GM19397 (cell line): ENCODE data around the gene GPR35.

Experiments
- ATAC-seq: cut with Tn5 transposase; IDR thresholded peaks from one replicate; pipeline ENCODE4 v1.9.1; 2021; ENCODE audit warnings: mild to moderate bottlenecking, moderate library complexity; ENCODE audit not compliant: unreplicated experiment

The GPR35 gene

GRCh38 chr2:240622531-240623235 lies 2.6 kb upstream of the GPR35 start:
- no peak for ATAC-seq

DNA sequence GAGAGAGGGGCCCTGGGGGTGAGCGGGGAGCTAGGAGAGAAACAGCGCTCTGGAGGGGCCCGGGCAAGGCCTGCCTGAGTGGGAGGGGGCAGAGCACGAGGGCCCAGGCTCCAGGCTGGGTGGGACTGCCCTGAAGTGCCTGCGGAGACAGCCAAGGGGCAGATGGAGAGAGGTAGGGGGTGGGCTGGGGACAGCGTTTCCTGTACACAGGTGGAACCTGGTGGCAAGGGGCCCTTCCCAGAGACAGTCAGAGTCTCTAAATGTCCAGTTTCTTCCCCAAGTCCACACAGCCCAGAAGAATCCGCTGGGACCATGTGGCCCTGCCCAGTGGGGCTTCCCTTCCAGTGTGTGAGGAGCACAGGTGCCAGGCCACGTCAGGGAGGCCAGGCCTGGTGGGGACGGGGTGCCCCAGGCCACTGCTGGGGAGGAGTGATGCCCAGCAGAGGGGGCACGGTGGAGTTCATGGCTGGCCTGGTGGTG lies 1.7 kb upstream of the GPR35 start:
- ATAC-seq, result no peak

GRCh38 chr2:240624011-240624949 lies 1.0 kb upstream of the GPR35 start:
- no peak for ATAC-seq

DNA sequence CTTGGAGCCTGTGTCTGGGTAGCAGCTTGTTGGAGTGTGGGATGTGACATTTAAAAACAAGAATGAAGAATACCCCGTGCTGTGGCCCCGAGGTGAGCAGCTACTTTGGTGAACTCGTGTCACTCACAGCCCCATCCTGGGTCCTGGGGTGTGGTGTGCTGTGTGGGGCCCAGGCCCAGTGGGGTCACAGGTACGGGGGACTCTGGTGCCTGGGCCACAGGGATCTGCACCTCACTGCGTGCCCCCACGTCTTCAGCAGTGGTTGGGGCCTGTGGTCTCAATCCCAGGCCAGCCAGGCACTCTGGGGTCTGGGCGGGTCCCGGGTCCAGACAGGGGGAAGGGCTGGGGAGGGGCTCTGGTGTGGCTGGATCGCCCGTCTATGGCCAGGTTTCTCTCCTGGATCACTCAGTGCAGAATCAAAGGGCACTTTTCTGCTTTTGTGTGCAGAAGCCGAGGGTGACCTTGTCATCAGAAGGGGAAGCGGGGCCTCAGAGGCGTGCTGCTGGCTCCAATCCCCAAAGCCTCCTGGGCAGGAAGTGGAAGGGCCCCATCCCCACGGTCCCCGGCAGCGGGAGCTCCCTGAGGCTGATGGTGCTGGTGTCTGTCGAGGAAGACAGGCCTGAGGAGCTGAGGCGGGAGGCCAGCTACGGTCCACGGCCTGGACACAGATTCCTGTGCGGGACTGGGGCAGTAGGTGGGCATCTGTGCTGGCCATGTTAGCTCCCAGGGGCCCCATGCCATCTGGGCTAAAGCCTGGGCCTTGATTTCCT lies 1.4 kb downstream of the GPR35 start:
- no peak for ATAC-seq

DNA sequence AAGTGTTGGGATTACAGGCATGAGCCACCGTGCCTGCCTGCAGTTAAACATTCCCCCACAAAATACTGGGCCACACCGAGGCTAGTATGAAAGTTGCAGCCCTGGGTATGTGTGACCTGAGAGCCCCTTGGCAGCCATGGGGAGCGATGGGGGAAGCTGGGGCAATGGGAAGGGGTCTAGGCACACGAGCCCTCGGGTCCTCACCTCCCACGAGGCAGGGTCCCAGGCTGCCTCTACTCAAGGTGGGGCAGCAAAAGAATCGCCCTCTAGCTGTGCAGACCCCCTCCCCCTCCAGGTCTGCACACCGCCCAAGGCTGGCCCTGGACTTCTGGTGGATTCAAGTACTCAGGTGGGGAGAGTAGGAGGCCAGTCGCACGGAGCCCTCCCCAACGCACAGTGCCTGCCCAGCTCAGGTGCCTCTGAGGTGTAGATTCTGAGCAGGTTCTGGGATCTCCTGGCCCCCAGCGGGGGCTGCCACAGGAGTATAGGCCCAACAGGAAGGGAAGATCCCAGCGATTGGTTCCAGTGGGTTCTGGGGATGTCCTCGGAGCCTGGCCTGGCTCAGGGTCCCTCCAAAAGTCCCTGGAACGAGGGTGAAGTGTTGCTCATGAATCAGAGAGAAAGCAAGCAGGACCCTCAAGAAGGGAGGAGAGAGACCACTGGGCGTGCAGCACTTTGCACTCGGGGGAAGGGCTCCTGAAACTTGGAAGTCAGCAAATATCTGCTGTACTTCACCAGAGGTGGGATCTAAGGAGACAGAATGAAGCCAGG lies 2.6 kb downstream of the GPR35 start:
- no peak for ATAC-seq

- no peak for ATAC-seq
Observed at GRCh38 chr2:240628507-240628807, 3.2 kb downstream of the GPR35 start.

DNA sequence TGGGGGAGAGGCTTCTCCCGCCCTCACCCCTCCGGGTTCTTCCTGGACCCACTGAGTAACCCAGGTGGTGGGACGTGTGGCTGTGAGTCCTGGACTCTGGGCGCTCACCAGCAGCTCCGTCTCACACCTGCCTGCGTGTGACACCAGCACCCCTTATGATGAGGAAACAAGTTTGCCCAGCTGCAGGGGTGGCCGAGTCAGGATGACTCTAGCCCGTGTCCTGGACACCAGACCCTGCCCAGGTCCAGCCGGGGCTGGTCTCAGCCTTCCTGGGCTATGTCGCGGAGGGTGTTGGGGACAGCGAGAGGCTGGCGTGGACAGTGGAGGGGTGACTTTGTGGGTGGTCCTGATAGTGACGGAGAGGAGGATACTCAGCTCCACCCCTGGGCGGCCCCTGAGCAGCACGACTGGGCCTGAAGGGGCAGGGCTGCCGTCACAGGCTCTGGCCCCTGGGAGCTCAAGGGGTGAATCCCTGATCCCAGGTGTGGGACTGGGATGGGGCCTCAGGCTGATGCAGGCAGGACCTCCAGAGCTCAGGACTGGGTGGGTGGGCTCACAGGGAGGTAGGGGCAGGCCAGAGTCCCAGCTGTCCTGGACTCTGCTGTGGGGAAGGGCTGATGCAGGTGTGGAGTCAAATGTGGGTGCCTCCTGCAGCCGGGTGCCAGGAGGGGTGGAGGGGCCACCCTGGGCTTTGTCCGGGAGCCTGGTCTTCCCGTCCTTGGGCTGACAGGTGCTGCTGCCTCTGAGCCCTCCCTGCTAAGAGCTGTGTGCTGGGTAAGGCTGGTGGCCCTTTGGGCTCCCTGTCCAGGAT lies 3.7 kb downstream of the GPR35 start:
- no peak for ATAC-seq

DNA sequence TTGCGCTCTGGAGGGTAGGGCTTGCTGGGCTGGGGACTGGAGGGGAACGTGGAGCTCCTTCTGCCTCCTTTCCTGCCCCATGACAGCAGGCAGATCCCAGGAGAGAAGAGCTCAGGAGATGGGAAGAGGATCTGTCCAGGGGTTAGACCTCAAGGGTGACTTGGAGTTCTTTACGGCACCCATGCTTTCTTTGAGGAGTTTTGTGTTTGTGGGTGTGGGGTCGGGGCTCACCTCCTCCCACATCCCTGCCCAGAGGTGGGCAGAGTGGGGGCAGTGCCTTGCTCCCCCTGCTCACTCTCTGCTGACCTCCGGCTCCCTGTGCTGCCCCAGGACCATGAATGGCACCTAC lies 4.3 kb downstream of the GPR35 start:
- ATAC-seq, result no peak

DNA sequence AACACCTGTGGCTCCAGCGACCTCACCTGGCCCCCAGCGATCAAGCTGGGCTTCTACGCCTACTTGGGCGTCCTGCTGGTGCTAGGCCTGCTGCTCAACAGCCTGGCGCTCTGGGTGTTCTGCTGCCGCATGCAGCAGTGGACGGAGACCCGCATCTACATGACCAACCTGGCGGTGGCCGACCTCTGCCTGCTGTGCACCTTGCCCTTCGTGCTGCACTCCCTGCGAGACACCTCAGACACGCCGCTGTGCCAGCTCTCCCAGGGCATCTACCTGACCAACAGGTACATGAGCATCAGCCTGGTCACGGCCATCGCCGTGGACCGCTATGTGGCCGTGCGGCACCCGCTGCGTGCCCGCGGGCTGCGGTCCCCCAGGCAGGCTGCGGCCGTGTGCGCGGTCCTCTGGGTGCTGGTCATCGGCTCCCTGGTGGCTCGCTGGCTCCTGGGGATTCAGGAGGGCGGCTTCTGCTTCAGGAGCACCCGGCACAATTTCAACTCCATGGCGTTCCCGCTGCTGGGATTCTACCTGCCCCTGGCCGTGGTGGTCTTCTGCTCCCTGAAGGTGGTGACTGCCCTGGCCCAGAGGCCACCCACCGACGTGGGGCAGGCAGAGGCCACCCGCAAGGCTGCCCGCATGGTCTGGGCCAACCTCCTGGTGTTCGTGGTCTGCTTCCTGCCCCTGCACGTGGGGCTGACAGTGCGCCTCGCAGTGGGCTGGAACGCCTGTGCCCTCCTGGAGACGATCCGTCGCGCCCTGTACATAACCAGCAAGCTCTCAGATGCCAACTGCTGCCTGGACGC lies 4.9 kb downstream of the GPR35 start:
- ATAC-seq, result no peak

GRCh38 chr2:240630771-240631547 lies 5.7 kb downstream of the GPR35 start:
- ATAC-seq, result no peak

GRCh38 chr2:240631548-240632305 lies 6.4 kb downstream of the GPR35 start:
- ATAC-seq, result no peak

DNA sequence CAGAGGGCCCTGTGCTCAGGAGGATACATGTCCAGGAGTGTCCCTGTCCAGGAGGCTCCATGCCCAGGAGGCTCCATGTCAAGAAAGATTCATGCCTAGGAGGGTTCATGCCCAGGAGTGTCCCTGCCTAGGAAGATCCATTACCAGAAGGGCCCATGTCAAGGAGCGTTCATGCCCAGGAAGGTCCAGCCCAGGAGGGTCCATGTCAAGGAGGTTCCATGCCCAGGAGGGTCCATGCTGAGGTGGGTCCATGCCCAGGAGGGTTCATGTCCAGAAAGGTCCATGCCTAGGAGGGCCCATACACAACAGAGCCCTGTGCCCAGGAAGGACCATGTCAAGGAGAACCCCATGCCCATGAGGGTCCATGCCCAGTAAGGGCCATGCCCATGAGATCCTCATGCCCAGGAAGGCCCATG lies 7.0 kb downstream of the GPR35 start:
- no peak for ATAC-seq

- ATAC-seq, result no peak
Observed at GRCh38 chr2:240635121-240635997, 10.1 kb downstream of the GPR35 start.

DNA sequence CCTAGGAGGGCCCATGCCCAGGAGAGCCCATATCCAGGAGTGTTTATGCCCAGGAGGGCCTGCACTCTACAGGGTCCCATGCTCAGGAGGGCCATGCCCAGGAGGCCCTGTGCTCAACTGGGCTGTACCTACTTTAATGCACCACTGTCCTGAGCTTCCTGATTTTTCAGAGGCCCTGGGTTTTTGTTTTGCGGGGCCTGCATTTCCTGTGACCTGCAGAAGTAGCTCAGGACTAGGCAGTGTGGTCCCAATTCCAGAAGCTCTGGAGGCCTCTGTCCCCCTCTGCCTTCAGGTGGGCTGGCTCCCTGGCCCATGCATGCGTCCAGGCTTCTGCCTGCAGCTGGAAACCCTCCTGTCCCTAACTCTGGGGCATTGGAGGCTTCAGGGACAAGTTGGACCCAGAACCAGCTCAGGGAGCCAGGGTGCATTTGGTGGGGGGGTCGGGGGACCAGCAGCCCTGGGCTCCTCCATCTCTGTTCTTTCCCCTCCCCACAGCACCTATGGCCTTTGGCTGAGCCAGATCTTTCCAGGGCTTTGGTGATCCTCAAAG lies 10.8 kb downstream of the GPR35 start:
- no peak for ATAC-seq

DNA sequence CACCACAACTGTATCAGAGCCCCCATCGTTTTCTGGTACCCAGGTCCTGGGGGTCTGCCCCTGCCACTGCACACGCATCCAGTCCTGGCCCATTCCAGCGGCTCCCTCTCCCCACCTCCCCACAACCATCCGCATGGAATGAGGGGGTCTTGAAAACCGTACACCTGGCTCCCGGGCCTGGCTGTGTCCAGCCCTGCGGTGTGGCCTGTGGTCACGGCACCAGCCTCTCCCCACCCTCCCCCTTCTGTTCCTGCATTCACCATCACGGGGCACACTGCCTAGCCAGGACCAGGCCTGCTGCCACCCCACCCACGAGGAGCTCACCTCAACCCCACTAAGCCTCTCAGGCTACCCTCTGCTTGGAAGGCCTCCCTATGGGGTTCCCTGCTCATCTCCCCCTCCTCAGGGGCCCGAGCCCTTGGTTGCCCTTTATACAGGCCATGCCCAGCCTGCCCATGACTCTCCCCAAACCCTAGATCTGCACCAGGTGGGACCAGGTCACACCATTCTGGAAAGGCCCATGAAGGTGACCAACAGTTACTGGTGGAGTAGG lies 11.4 kb downstream of the GPR35 start:
- ATAC-seq, result no peak
